Measurements from ENCODE around the gene RGS11. TPM values are rescaled to one million over a fixed set of nuclear protein-coding genes. Genes with fewer than 3 reads are reported as not detected.

Gene RGS11
- total RNA-seq, 1 donor = 1.2 TPM

DNA sequence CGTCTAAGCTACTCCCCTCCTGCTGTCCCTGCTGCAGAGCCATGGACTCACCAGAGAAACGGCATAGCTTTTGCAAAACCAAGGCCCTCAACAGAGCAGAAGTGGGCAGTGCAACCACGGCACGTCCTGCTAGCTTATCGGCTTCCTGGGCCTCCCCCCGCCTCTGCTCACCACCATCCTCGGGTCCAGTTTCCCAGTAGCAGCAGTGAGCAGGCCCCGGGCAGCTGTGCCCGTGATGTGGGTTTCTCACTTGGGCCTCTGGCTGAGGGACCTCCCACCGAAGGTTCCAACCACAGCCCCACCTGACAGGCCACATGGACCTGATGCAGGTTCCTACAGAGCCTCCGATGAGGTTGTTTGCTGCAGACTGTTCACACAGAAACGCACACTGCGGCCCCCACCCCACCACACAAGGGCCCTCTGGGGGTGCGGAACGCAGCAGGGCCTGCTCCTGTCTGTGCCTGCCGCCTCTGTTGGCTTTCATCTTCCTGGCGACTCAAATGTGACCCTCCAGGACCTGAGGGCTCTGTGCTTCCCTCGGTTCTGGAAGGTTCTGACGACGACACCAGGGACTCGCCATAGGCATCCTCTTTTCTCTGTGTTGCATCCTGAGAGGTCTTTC is 32.1 kb upstream of the RGS11 start:
- no peak overlapping the region for H3K4me3 ChIP-seq (ENCODE audit: low read depth, low read length)
- no peak for DNase-seq (ENCODE audit: low read depth)
- TF ChIP-seq, protein P1, sequence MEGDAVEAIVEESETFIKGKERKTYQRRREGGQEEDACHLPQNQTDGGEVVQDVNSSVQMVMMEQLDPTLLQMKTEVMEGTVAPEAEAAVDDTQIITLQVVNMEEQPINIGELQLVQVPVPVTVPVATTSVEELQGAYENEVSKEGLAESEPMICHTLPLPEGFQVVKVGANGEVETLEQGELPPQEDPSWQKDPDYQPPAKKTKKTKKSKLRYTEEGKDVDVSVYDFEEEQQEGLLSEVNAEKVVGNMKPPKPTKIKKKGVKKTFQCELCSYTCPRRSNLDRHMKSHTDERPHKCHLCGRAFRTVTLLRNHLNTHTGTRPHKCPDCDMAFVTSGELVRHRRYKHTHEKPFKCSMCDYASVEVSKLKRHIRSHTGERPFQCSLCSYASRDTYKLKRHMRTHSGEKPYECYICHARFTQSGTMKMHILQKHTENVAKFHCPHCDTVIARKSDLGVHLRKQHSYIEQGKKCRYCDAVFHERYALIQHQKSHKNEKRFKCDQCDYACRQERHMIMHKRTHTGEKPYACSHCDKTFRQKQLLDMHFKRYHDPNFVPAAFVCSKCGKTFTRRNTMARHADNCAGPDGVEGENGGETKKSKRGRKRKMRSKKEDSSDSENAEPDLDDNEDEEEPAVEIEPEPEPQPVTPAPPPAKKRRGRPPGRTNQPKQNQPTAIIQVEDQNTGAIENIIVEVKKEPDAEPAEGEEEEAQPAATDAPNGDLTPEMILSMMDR (IDR thresholded peaks at IDR 0.05; ENCODE audit: insufficient read depth, low read length) = no peak

DNA sequence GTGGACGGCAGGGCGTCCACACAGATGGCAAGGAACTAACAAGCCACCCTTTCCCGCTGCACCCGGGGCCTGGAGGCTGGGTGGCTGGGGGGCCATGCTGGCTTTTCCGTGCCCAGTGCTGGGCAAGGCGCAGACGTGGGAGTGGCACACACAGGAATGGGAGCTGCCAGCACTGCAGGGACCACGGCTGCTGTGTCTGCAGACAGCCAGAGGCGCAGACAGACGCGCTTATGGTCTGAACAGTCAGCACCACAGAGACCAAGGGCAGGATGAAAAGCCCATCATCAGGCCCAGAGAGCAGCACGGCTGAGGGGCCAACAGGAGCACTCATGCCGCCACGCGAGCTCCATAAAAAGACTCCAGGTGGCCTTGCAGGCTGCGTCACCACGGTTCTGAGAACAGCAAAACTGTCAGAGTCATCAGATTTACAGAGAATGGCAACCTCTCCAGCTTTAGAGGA is 31.2 kb upstream of the RGS11 start:
- no peak overlapping the region for H3K4me3 ChIP-seq (ENCODE audit: low read depth, low read length)
- DNase-seq (ENCODE audit: low read depth) = no peak
- TF ChIP-seq, protein P1 (IDR thresholded peaks at IDR 0.05; ENCODE audit: insufficient read depth, low read length) = no peak

DNA sequence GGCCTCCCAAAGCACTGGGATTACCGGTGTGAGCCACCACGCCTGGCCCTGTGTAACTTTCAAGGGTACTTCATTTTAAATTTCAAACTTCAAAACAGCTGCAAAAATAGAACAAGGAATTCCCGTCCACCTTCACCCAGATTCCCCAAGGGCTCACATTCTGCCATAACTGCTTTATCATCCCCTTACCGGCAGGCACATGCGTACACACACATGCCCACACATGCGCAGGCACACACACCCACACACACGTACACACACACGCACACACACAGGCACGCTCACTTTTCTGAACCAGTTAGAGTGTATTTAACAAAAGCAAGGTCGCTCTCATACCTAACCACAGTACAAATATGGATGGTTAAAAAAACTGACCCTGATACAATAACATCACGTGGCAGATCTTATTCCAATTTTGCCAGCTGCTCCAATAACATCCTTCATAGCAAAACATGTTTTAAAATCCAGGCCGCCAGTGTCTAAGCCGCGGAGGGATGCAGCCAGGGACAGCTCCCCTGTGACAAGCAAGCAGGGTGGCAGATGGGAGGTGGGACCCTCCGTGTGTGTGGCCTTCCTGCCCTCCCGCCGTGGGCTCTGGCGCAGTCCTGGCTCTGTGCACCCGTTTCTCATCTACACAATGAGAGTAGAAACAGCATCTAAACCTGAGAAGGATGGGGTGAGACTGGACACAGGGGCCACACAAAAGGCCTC is 30.3 kb upstream of the RGS11 start:
- TF ChIP-seq, protein P1 (IDR thresholded peaks at IDR 0.05; ENCODE audit: insufficient read depth, low read length) = no peak
- H3K4me3 ChIP-seq (ENCODE audit: low read depth, low read length) = no peak overlapping the region
- DNase-seq (ENCODE audit: low read depth) = no peak

DNA sequence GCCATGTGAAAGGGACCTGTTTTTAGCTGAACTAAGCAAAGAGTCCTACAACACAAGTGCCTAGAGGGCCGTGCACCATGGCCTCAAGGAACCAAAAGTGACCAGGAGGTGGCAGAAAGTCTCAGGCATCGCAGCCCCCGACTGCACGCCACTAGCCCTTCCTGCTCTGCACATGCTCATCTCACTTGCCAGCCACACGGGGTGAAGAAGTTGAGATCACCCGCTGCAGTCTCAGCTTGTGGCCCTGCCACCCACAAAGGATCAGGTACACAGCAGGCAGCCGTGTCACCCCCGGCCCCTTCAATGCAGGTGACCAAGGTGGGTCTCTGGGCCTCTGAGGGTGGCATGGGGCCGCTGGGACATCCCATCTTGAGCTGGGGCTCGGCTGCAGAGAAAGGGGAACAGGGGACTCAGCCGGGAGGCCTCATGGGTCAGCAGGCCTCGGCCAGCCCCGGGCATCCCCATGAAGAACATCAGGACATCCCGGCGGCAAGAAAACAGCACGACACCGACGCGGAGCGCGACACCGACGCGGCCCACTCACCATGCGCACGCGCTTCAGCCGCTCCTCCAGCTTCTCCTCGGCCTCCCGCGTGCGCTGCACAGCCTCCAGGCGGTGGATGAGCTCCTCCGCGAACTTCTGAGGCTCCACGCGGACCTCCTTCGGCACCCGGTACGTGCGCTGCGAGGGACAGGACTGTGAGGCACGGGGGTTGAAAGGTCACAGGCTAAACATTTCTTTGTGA is 28.2 kb upstream of the RGS11 start:
- TF ChIP-seq, protein P1 (IDR thresholded peaks at IDR 0.05; ENCODE audit: insufficient read depth, low read length) = no peak
- no peak overlapping the region for H3K4me3 ChIP-seq (ENCODE audit: low read depth, low read length)
- DNase-seq (ENCODE audit: low read depth) = peak; percentile 14

DNA sequence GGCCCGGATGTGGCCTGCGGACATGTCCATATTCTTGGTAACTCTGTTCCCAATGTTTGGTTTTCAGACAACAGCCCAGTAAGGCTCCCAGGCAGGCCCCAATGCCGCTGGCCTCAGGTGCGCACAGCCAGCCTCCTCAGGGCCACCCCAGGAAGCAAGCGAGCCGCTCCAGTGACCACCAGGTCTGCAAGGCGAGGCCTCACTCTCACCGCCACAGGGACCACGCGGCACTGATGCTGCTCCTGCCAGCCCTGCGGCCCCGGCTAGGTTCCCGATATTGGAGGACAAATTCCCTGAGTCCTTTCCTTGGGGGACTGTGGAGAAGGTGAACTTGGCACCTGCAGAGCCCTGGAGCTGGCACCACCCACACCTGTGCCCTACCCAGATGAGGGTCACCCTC is 26.2 kb upstream of the RGS11 start:
- no peak for DNase-seq (ENCODE audit: low read depth)
- H3K4me3 ChIP-seq (ENCODE audit: low read depth, low read length) = no peak overlapping the region
- TF ChIP-seq, protein P1 (IDR thresholded peaks at IDR 0.05; ENCODE audit: insufficient read depth, low read length) = no peak

DNA sequence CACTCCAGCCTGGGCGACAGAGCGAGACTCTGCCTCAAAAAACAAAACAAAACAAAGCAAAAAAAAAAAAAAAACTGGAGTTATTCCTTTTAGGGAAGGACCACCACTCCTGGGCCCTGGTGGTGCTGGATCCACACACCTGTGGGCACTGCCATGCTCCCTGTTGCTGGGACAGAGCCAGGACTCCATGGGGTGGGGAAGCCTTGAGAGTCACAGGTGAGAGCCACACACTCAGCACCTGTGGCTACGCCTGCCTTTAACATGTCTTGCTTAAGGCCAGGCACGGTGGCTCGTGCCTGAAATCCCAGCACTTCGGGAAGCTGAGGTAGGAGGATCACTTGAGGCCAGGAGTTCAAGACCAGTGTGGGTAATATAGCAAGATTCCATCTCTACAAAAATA is 25.5 kb upstream of the RGS11 start:
- H3K4me3 ChIP-seq (ENCODE audit: low read depth, low read length) = no peak overlapping the region
- TF ChIP-seq, protein P1 (IDR thresholded peaks at IDR 0.05; ENCODE audit: insufficient read depth, low read length) = no peak
- DNase-seq (ENCODE audit: low read depth) = no peak
